Neural progenitor cell (in vitro differentiated cells): Measurements from ENCODE around the gene LUC7L3. TPM values are rescaled to one million over a fixed set of nuclear protein-coding genes. Genes with fewer than 3 reads are reported as not detected.

Experiments used
- DNase-seq: peaks from one replicate; pipeline ENCODE4 v3.0.0-alpha.2; 2016; ENCODE audit warnings: low spot score
- H2AFZ ChIP-seq: fragments of 200-600 bp; sonication (generic); replicated peaks from 2 replicates; pipeline ENCODE4 v1.6.1; 2016; ENCODE audit warnings: antibody characterized with exemption
- H3F3A ChIP-seq: fragments of 200-600 bp; sonication (generic); 2 replicates; pipeline ENCODE4 v1.6.1; 2016; ENCODE audit warnings: antibody characterized with exemption, low read depth
- H3K27ac ChIP-seq: fragments of 200-600 bp; sonication (generic); 2 replicates; pipeline ENCODE4 v1.5.1; 2016; ENCODE audit warnings: mild to moderate bottlenecking
- H3K27me3 ChIP-seq: fragments of 200-600 bp; sonication (generic); 2 replicates; pipeline ENCODE4 v1.6.1; 2016; ENCODE audit warnings: mild to moderate bottlenecking, moderate library complexity
- H3K36me3 ChIP-seq: fragments of 200-600 bp; sonication (generic); 2 replicates; pipeline ENCODE4 v1.5.1; 2016
- H3K4me1 ChIP-seq: fragments of 200-600 bp; sonication (generic); 2 replicates; pipeline ENCODE4 v1.6.1; 2016; ENCODE audit warnings: mixed run types
- H3K4me2 ChIP-seq: fragments of 200-600 bp; sonication (generic); 2 replicates; pipeline ENCODE4 v1.6.1; 2016
- H3K4me3 ChIP-seq: fragments of 200-600 bp; sonication (generic); 2 replicates; pipeline ENCODE4 v1.5.1; 2016
- H3K79me2 ChIP-seq: fragments of 200-600 bp; sonication (generic); 2 replicates; pipeline ENCODE4 v1.6.1; 2016; ENCODE audit warnings: low read depth
- H3K9ac ChIP-seq: fragments of 200-600 bp; sonication (generic); 2 replicates; pipeline ENCODE4 v1.6.1; 2016
- H3K9me3 ChIP-seq: fragments of 200-600 bp; sonication (generic); 2 replicates; pipeline ENCODE4 v1.5.1; 2016; ENCODE audit warnings: low read depth
- H4K20me1 ChIP-seq: fragments of 200-600 bp; sonication (generic); 2 replicates; pipeline ENCODE4 v1.6.1; 2016; ENCODE audit warnings: low read depth
- H3K27ac Mint-ChIP-seq: 3 replicates; pipeline ENCODE4 v1.8.0; 2021; ENCODE audit warnings: mixed read lengths
- H3K27me3 Mint-ChIP-seq: 2 replicates; pipeline ENCODE4 v1.8.0; 2022; ENCODE audit warnings: low read depth, mild to moderate bottlenecking, inconsistent platforms, moderate library complexity, mixed read lengths; ENCODE audit not compliant: insufficient read depth
- H3K36me3 Mint-ChIP-seq: 3 replicates; pipeline ENCODE4 v1.8.0; 2021; ENCODE audit warnings: mixed read lengths
- H3K4me1 Mint-ChIP-seq: 3 replicates; pipeline ENCODE4 v1.8.0; 2021; ENCODE audit warnings: mixed read lengths
- H3K4me3 Mint-ChIP-seq: 3 replicates; pipeline ENCODE4 v1.8.0; 2021; ENCODE audit warnings: mild to moderate bottlenecking, moderate library complexity, mixed read lengths
- H3K9me3 Mint-ChIP-seq: 3 replicates; pipeline ENCODE4 v1.8.0; 2020; ENCODE audit warnings: mixed read lengths
- CTCF ChIP-seq: fragments of 200-600 bp; sonication (generic); IDR thresholded peaks from 2 replicates; pipeline ENCODE4 v1.5.1; 2017; ENCODE audit warnings: antibody characterized with exemption, mild to moderate bottlenecking
- EZH2 ChIP-seq: fragments of 200-600 bp; sonication (generic); IDR thresholded peaks from 2 replicates; pipeline ENCODE4 v1.6.1; 2017; ENCODE audit warnings: antibody characterized with exemption, mild to moderate bottlenecking, moderate library complexity
- EZH2phosphoT487 ChIP-seq: fragments of 200-600 bp; sonication (generic); IDR thresholded peaks from 2 replicates; pipeline ENCODE4 v1.6.1; 2017; ENCODE audit warnings: antibody characterized with exemption
- total RNA-seq: library from RNA; depleted of rRNA; stranded (reverse); fragments of >200 nt; gene quantifications from 2 replicates; pipeline ENCODE4 v1.2.3, GENCODE V29; 2015; ENCODE audit warnings: low replicate concordance

LUC7L3 gene
- total RNA-seq, 1 donor from 2014 or later: 374 TPM

DNA sequence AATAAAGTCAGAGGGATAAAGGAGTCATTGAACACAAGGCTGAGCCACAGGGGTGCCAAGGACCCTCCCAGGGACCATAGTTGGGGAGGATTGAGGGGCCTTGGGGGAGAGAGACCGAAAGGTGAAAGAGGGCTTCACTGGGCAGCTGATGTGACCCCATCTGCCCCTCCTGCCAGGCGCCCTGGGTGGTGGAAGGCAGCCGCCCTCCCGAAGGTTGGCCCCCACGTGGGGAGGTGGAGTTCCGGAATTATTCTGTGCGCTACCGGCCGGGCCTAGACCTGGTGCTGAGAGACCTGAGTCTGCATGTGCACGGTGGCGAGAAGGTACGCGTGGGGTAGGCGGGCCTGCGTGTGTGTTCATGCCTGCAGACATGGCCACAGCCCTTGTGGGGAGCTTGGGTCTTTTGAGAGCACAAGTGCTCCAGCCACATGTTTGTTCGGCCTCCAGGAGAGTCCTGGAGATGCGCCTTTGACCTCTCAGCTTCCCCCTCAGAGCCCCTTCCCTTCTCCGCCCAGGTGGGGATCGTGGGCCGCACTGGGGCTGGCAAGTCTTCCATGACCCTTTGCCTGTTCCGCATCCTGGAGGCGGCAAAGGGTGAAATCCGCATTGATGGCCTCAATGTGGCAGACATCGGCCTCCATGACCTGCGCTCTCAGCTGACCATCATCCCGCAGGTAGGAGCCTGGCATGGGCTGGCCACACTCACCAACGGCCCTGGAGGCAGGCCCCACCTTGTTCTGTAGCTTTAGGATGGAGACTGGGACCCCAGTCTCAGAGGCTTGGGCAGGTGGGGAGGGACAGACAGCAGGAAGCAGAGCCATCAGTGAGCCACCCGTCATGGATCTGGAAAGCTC is 35.7 kb upstream of the LUC7L3 start:
- TF ChIP-seq EZH2phosphoT487 (no peak), CTCF (no peak), EZH2 (no peak)
- H3K79me2 ChIP-seq: no peaks in the 10 kb centered on the region

GRCh38 chr17:50684288-50684611 is 35.2 kb upstream of the LUC7L3 start:
- Histone ChIP-seq H3K4me1 (peaks cover 19% of the 10 kb centered on the region), H3K27me3 (no peaks in the 10 kb centered on the region), H3K4me3 (no peak overlapping the region), H4K20me1 (no peaks in the 10 kb centered on the region), H3K9me3 (no peaks in the 10 kb centered on the region), H2AFZ (no peak overlapping the region), H3K79me2 (no peaks in the 10 kb centered on the region), H3K9ac (no peak overlapping the region), H3K27ac (peak overlapping the region; percentile 48), H3K36me3 (no peaks in the 10 kb centered on the region), H3F3A (peaks cover 35% of the 10 kb centered on the region), H3K4me2 (peak overlapping the region; percentile 16)
- peak; percentile 26 for DNase-seq
- H3K4me1 Mint-ChIP-seq: peaks cover 67% of the 10 kb centered on the region
- TF ChIP-seq EZH2 (no peak), CTCF (no peak), EZH2phosphoT487 (no peak)
- H3K27me3 Mint-ChIP-seq: peaks cover 20% of the 10 kb centered on the region
- H3K9me3 Mint-ChIP-seq: no peaks in the 10 kb centered on the region
- no peaks in the 10 kb centered on the region for H3K36me3 Mint-ChIP-seq
- peak overlapping the region; percentile 10 for H3K27ac Mint-ChIP-seq
- H3K4me3 Mint-ChIP-seq: no peak overlapping the region

More for the DNA sequence above, 35.7 kb upstream of the LUC7L3 start:
- Histone ChIP-seq H4K20me1 (no peaks in the 10 kb centered on the region), H3K27ac (no peak overlapping the region), H3K27me3 (no peaks in the 10 kb centered on the region), H3K36me3 (no peaks in the 10 kb centered on the region), H3K4me2 (no peak overlapping the region), H3K4me1 (peaks cover 13% of the 10 kb centered on the region), H2AFZ (no peak overlapping the region), H3K4me3 (no peak overlapping the region), H3K9ac (no peak overlapping the region), H3F3A (peaks cover 29% of the 10 kb centered on the region), H3K9me3 (no peaks in the 10 kb centered on the region)
- no peaks in the 10 kb centered on the region for H3K9me3 Mint-ChIP-seq
- DNase-seq: no peak
- no peaks in the 10 kb centered on the region for H3K36me3 Mint-ChIP-seq
- H3K27ac Mint-ChIP-seq: no peak overlapping the region
- peaks cover 61% of the 10 kb centered on the region for H3K4me1 Mint-ChIP-seq
- peaks cover 20% of the 10 kb centered on the region for H3K27me3 Mint-ChIP-seq
- no peak overlapping the region for H3K4me3 Mint-ChIP-seq

DNA sequence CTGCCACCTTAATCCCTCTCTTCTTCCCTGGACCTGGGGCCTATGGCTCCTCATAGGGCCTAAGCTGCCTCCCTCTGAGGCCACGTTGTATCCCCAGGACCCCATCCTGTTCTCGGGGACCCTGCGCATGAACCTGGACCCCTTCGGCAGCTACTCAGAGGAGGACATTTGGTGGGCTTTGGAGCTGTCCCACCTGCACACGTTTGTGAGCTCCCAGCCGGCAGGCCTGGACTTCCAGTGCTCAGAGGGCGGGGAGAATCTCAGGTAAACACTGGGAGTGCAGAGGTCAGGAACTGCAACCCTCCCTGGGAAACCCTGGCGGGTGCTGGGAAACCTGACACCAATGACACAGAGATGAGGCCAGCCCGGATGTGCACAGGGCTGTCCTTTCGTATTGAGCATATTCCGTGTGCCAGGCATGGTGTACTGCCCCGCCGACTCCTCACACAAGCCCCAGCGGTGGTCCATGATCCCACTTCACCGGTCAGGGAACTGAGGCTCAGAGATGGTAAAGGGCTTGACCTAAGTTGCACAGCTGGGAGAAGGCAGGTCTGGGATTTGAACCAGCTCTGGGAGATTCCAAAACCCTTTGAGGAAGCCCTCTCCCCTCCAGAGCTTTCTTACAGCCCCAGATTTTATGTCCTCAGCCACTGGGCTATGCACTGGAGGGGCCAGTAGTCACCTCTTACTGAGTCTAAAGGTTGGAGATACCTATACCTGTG is 34.6 kb upstream of the LUC7L3 start:
- Mint-ChIP-seq H3K36me3 (no peaks in the 10 kb centered on the region), H3K9me3 (no peaks in the 10 kb centered on the region), H3K4me3 (no peak overlapping the region), H3K27ac (no peak overlapping the region), H3K27me3 (peaks cover 19% of the 10 kb centered on the region), H3K4me1 (peaks cover 72% of the 10 kb centered on the region)
- Histone ChIP-seq H3K27ac (peak overlapping the region; percentile 48), H3K4me3 (no peak overlapping the region), H3K9me3 (no peaks in the 10 kb centered on the region), H3K36me3 (no peaks in the 10 kb centered on the region), H2AFZ (no peak overlapping the region), H3K4me1 (peaks cover 24% of the 10 kb centered on the region), H3K4me2 (peak overlapping the region; percentile 16), H3F3A (peaks cover 40% of the 10 kb centered on the region), H3K79me2 (no peaks in the 10 kb centered on the region), H3K9ac (no peak overlapping the region), H4K20me1 (no peaks in the 10 kb centered on the region), H3K27me3 (no peaks in the 10 kb centered on the region)
- no peak for TF ChIP-seq CTCF
- no peak for TF ChIP-seq EZH2phosphoT487
- TF ChIP-seq EZH2: no peak
- peak; percentile 33 for DNase-seq
